CD8-positive, alpha-beta memory T cell (primary cell): ENCODE measurements around the gene MAP2K3. TPM values are rescaled to one million over a fixed set of nuclear protein-coding genes. Genes with fewer than 3 reads are reported as not detected.

ENCODE experiments used
- CTCF ChIA-PET: fragments of 350-600 bp; sonication (Branson Sonifier 250); formaldehyde crosslinking; loops from one replicate; lab custom pipeline; 2021; ENCODE audit warnings: antibody characterized with exemption; lab: Charles Lee
- POLR2A ChIA-PET: fragments of 350-600 bp; sonication (Branson Sonifier 250); formaldehyde crosslinking; loops from one replicate; lab custom pipeline; 2021; ENCODE audit warnings: antibody characterized with exemption; lab: Charles Lee
- DNase-seq, 5 donors: peaks; one replicate each; pipeline versions ENCODE4 v3.0.0 to v3.0.0-alpha.2; 2020 to 2022; ENCODE audit warnings: mixed read lengths in 1 of 5
- H3K27ac ChIP-seq: one replicate; pipeline ENCODE4 v1.7.0; 2013; ENCODE audit warnings: low read depth, mild to moderate bottlenecking, low read length, moderate library complexity
- H3K27me3 ChIP-seq: 2 replicates; pipeline ENCODE4 v1.7.0; 2013; ENCODE audit warnings: low read length, mild to moderate bottlenecking; ENCODE audit not compliant: insufficient read depth, poor library complexity, severe bottlenecking
- H3K36me3 ChIP-seq: 2 replicates; pipeline ENCODE4 v1.7.0; 2013; ENCODE audit warnings: mild to moderate bottlenecking, low read length, moderate library complexity; ENCODE audit not compliant: insufficient read depth
- H3K4me1 ChIP-seq: 2 replicates; pipeline ENCODE4 v1.7.0; 2013; ENCODE audit warnings: mild to moderate bottlenecking, low read length, moderate library complexity; ENCODE audit not compliant: insufficient read depth
- H3K4me3 ChIP-seq: 2 replicates; pipeline ENCODE4 v1.7.0; 2013; ENCODE audit warnings: mild to moderate bottlenecking, low read length
- H3K9me3 ChIP-seq: 2 replicates; pipeline ENCODE4 v1.7.0; 2013; ENCODE audit warnings: mild to moderate bottlenecking, low read length
- H3K27ac Mint-ChIP-seq, 8 donors: one replicate each; pipeline ENCODE4 v1.8.0; 2020 to 2021; ENCODE audit warnings: mixed read lengths in 8 of 8, mild to moderate bottlenecking in 6 of 8, inconsistent platforms in 3 of 8, moderate library complexity in 3 of 8
- H3K27me3 Mint-ChIP-seq, 2 donors: one replicate each; pipeline ENCODE4 v1.8.0; 2020 to 2021; ENCODE audit warnings: mixed read lengths in 2 of 2, mild to moderate bottlenecking in 1 of 2, moderate library complexity in 1 of 2
- H3K36me3 Mint-ChIP-seq, 3 donors: one replicate each; pipeline ENCODE4 v1.8.0; 2020 to 2021; ENCODE audit warnings: mixed read lengths in 3 of 3, inconsistent platforms in 1 of 3, mild to moderate bottlenecking in 1 of 3
- H3K4me1 Mint-ChIP-seq, 3 donors: one replicate each; pipeline ENCODE4 v1.8.0; 2020 to 2021; ENCODE audit warnings: mixed read lengths in 3 of 3, inconsistent platforms in 1 of 3, mild to moderate bottlenecking in 1 of 3
- H3K4me3 Mint-ChIP-seq, 7 donors: one replicate each; pipeline ENCODE4 v1.8.0; 2020 to 2021; ENCODE audit warnings: mixed read lengths in 7 of 7, mild to moderate bottlenecking in 6 of 7, moderate library complexity in 4 of 7, inconsistent platforms in 2 of 7
- H3K9me3 Mint-ChIP-seq, 5 donors: one replicate each; pipeline ENCODE4 v1.8.0; 2020 to 2022; ENCODE audit warnings: mixed read lengths in 5 of 5, mild to moderate bottlenecking in 3 of 5, moderate library complexity in 2 of 5, inconsistent platforms in 1 of 5
- polyA plus RNA-seq: library from polyadenylated mRNA; unstranded; fragments of 300-500 nt; fragmentation: Illumina TruSeq; gene quantifications from one replicate; pipeline ENCODE4 v1.2.3, GENCODE V29; 2021
- total RNA-seq, 2 experiments: library from RNA; stranded (reverse); gene quantifications; one replicate each; pipeline ENCODE4 v1.2.3, GENCODE V29; 2021

Gene MAP2K3
- total RNA-seq, result 100 to 1,000 TPM; 139 to 150 TPM
- 99.8 TPM for polyA plus RNA-seq

GRCh38 chr17:21284319-21285163, at the start of gene MAP2K3:
Gene MAP2K3, plus strand, starts transcription at chr17:21284711. Its CDS starts 210 bp downstream, at chr17:21284921.
- DNase-seq, result peak; percentile 86 to 98 (median 94)
- H3K9me3 ChIP-seq, result no peaks in the 10 kb centered on the region
- H3K27ac Mint-ChIP-seq, result peak within 1 kb of the TSS; percentile 96 to 100 (median 99)
- H3K4me3 Mint-ChIP-seq, result peak within 1 kb of the TSS; percentile 93 to 98 (median 97)
- H3K4me1 ChIP-seq, result peaks cover 52% of the 10 kb centered on the region
- peaks cover 50 to 63% (median 51%) of the 10 kb centered on the region in 3 donors for H3K4me1 Mint-ChIP-seq
- no peaks in the 10 kb centered on the region for H3K9me3 Mint-ChIP-seq
- peaks cover 0 to 20% (median 0%) of the 10 kb centered on the region in 3 donors for H3K36me3 Mint-ChIP-seq
- ChIA-PET CTCF (interaction anchor here (0.8 to 3.0 kb wide), 3 partner anchors 14 to 229 kb away, joined by 3 to 29 read pairs (median 3); no protein-coding TSS in a partner anchor), POLR2A (interaction anchor here (0.6 to 0.9 kb wide), 2 partner anchors 31 to 241 kb away, joined by 3 to 5 read pairs; partner anchors contain the start of gene NATD1)
- peaks cover 0 to 1% of the 10 kb centered on the region in 2 donors for H3K27me3 Mint-ChIP-seq
- H3K27me3 ChIP-seq, result no peaks in the 10 kb centered on the region
- H3K4me3 ChIP-seq, result peak within 1 kb of the TSS; percentile 81
- peak within 1 kb of the TSS; percentile 81 for H3K27ac ChIP-seq
- H3K36me3 ChIP-seq, result no peaks in the 10 kb centered on the region

GRCh38 chr17:21235921-21236320, 48.6 kb upstream of the MAP2K3 start:
- peak in 1 of 5 donors; percentile 3 for DNase-seq
- Histone ChIP-seq H3K36me3 (no peaks in the 10 kb centered on the region), H3K27me3 (no peaks in the 10 kb centered on the region), H3K9me3 (no peaks in the 10 kb centered on the region), H3K27ac (no peak overlapping the region), H3K4me1 (no peaks in the 10 kb centered on the region), H3K4me3 (no peak overlapping the region)
- no peak overlapping the region for H3K4me3 Mint-ChIP-seq
- H3K36me3 Mint-ChIP-seq, result peaks cover 0 to 8% (median 1%) of the 10 kb centered on the region in 3 donors
- H3K27me3 Mint-ChIP-seq, result peaks cover 0 to 2% of the 10 kb centered on the region in 2 donors
- H3K9me3 Mint-ChIP-seq, result peaks cover 0 to 2% (median 0%) of the 10 kb centered on the region in 5 donors
- H3K27ac Mint-ChIP-seq, result no peak overlapping the region
- ChIA-PET CTCF (no interaction called here), POLR2A (no interaction called here)
- H3K4me1 Mint-ChIP-seq, result peaks cover 0 to 1% (median 0%) of the 10 kb centered on the region in 3 donors

- no peaks in the 10 kb centered on the region for H3K4me1 ChIP-seq
- ChIA-PET CTCF (interaction anchor here (1.3 to 2.6 kb wide), 2 partner anchors 10 to 36 kb away, joined by 4 to 10 read pairs; no protein-coding TSS in a partner anchor), POLR2A (no interaction called here)
- Mint-ChIP-seq H3K4me1 (peaks cover 0 to 2% (median 1%) of the 10 kb centered on the region in 3 donors), H3K27me3 (peaks cover 0 to 2% of the 10 kb centered on the region in 2 donors), H3K27ac (no peak overlapping the region), H3K36me3 (peaks cover 0 to 6% (median 0%) of the 10 kb centered on the region in 3 donors), H3K9me3 (no peaks in the 10 kb centered on the region), H3K4me3 (no peak overlapping the region)
- no peaks in the 10 kb centered on the region for H3K27me3 ChIP-seq
- no peaks in the 10 kb centered on the region for H3K9me3 ChIP-seq
- H3K27ac ChIP-seq, result no peak overlapping the region
- no peaks in the 10 kb centered on the region for H3K36me3 ChIP-seq
- no peak for DNase-seq
- no peak overlapping the region for H3K4me3 ChIP-seq
Measured at GRCh38 chr17:21239680-21240368, 44.7 kb upstream of the MAP2K3 start.

GRCh38 chr17:21240369-21241055, 44.0 kb upstream of the MAP2K3 start:
- Mint-ChIP-seq H3K27ac (no peak overlapping the region), H3K4me3 (no peak overlapping the region), H3K27me3 (peaks cover 0 to 2% of the 10 kb centered on the region in 2 donors), H3K4me1 (peaks cover 0 to 4% (median 3%) of the 10 kb centered on the region in 3 donors), H3K9me3 (no peaks in the 10 kb centered on the region), H3K36me3 (peaks cover 0 to 6% (median 0%) of the 10 kb centered on the region in 3 donors)
- CTCF ChIA-PET, result interaction anchor here (0.6 to 2.6 kb wide), 3 partner anchors 9 to 35 kb away, joined by 3 to 10 read pairs (median 4); no protein-coding TSS in a partner anchor
- no peaks in the 10 kb centered on the region for H3K36me3 ChIP-seq
- H3K27me3 ChIP-seq, result no peaks in the 10 kb centered on the region
- DNase-seq, result no peak
- POLR2A ChIA-PET, result no interaction called here
- no peak overlapping the region for H3K27ac ChIP-seq
- peaks cover under 1% of the 10 kb centered on the region for H3K4me1 ChIP-seq
- H3K4me3 ChIP-seq, result no peak overlapping the region
- H3K9me3 ChIP-seq, result no peaks in the 10 kb centered on the region

GRCh38 chr17:21241564-21241963, 42.9 kb upstream of the MAP2K3 start:
- Mint-ChIP-seq H3K27me3 (peaks cover 0 to 2% of the 10 kb centered on the region in 2 donors), H3K4me1 (peaks cover 0 to 4% (median 3%) of the 10 kb centered on the region in 3 donors), H3K36me3 (peaks cover 0 to 6% (median 0%) of the 10 kb centered on the region in 3 donors), H3K4me3 (no peak overlapping the region), H3K9me3 (no peaks in the 10 kb centered on the region), H3K27ac (no peak overlapping the region)
- Histone ChIP-seq H3K4me1 (peaks cover 3% of the 10 kb centered on the region), H3K4me3 (no peak overlapping the region), H3K36me3 (no peaks in the 10 kb centered on the region), H3K27me3 (no peaks in the 10 kb centered on the region), H3K27ac (no peak overlapping the region), H3K9me3 (no peaks in the 10 kb centered on the region)
- ChIA-PET POLR2A (no interaction called here), CTCF (interaction anchor here (0.6 to 2.6 kb wide), 2 partner anchors 8 to 14 kb away, joined by 3 to 10 read pairs; no protein-coding TSS in a partner anchor)
- no peak for DNase-seq

- POLR2A ChIA-PET, result no interaction called here
- Mint-ChIP-seq H3K27me3 (peaks cover 0 to 2% of the 10 kb centered on the region in 2 donors), H3K27ac (no peak overlapping the region), H3K4me3 (no peak overlapping the region), H3K4me1 (peaks cover 0 to 4% (median 3%) of the 10 kb centered on the region in 3 donors), H3K9me3 (no peaks in the 10 kb centered on the region), H3K36me3 (peaks cover 0 to 6% (median 0%) of the 10 kb centered on the region in 3 donors)
- no peak overlapping the region for H3K4me3 ChIP-seq
- no peaks in the 10 kb centered on the region for H3K9me3 ChIP-seq
- CTCF ChIA-PET, result interaction anchor here (0.6 kb wide), 1 partner anchor 14 kb away, joined by 3 read pairs; no protein-coding TSS in a partner anchor
- H3K27ac ChIP-seq, result no peak overlapping the region
- H3K4me1 ChIP-seq, result peaks cover 3% of the 10 kb centered on the region
- DNase-seq, result no peak
- H3K27me3 ChIP-seq, result no peaks in the 10 kb centered on the region
- no peaks in the 10 kb centered on the region for H3K36me3 ChIP-seq
Measured at GRCh38 chr17:21242026-21242697, 42.3 kb upstream of the MAP2K3 start.
